ENCODE data around the gene GRK5. TPM values are rescaled to one million over a fixed set of nuclear protein-coding genes. Genes with fewer than 3 reads are reported as not detected.

The GRK5 gene
- total RNA-seq, 1 donor, result 20.5 TPM

GRCh38 chr10:119302172-119302571 is 94.8 kb downstream of the GRK5 start:
- no peak for TF ChIP-seq CTCF (IDR thresholded peaks at IDR 0.05; ENCODE audit: insufficient read depth, low read length)
- no peak overlapping the region for H3K4me3 ChIP-seq (ENCODE audit: low read depth, low read length)
- no peak for DNase-seq (ENCODE audit: low read depth)

DNA sequence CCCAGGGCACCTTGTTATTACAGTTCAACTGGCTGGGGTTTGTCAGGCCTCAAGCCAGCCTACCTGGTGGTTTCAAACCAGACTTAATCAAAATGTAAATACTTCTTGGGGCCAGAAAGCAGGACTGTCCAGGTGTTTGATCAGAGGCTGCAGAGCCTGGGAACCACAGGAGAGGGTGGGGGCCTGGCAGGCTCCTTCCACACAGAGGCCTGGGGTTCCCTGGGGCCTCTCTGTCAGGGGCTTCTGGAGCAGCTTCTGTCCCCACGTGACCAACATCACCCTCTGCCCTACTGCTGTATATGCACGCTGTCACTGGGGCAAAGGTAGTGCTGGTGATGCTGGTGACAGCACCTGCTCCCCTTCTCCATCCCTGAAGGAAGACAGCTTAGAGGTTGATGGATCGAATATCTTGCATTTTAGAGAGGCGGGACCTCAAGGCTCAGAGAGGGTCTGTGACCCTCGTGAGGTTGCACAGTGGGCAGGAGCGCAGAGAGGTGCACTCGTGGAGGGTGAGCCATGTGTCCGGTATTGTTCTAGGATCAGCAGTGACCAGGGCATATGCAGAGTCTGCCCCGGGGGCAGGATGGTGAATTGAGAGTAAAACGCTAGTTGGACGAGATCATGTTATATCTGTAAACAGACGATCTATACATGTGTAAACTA is 95.4 kb downstream of the GRK5 start:
- no peak for TF ChIP-seq CTCF (IDR thresholded peaks at IDR 0.05; ENCODE audit: insufficient read depth, low read length)
- H3K4me3 ChIP-seq (ENCODE audit: low read depth, low read length), result no peak overlapping the region
- no peak for DNase-seq (ENCODE audit: low read depth)

GRCh38 chr10:119303886-119304285 is 96.5 kb downstream of the GRK5 start:
- TF ChIP-seq CTCF (IDR thresholded peaks at IDR 0.05; ENCODE audit: insufficient read depth, low read length), result no peak
- H3K4me3 ChIP-seq (ENCODE audit: low read depth, low read length), result no peak overlapping the region
- no peak for DNase-seq (ENCODE audit: low read depth)

DNA sequence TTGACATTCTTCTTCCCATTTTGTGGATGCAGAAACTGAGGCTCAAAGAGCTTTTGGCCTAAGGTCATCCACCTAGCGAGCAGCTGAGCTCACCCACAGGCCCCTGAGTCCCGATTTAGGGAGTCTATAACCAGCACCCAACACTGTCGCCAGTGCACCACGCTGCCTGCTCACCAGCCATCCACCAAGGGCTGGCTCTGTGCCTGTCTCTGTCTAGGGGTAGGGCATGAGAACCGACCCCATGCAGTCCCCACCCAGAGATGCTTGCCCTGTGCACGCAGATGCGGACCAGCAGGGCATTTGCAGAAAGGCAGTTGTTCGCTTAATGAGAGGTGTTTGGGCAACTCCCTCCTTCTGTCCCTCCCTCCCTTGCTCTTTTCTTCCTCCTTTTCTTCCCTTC is 97.2 kb downstream of the GRK5 start:
- TF ChIP-seq CTCF (IDR thresholded peaks at IDR 0.05; ENCODE audit: insufficient read depth, low read length), result no peak
- no peak for DNase-seq (ENCODE audit: low read depth)
- no peak overlapping the region for H3K4me3 ChIP-seq (ENCODE audit: low read depth, low read length)

DNA sequence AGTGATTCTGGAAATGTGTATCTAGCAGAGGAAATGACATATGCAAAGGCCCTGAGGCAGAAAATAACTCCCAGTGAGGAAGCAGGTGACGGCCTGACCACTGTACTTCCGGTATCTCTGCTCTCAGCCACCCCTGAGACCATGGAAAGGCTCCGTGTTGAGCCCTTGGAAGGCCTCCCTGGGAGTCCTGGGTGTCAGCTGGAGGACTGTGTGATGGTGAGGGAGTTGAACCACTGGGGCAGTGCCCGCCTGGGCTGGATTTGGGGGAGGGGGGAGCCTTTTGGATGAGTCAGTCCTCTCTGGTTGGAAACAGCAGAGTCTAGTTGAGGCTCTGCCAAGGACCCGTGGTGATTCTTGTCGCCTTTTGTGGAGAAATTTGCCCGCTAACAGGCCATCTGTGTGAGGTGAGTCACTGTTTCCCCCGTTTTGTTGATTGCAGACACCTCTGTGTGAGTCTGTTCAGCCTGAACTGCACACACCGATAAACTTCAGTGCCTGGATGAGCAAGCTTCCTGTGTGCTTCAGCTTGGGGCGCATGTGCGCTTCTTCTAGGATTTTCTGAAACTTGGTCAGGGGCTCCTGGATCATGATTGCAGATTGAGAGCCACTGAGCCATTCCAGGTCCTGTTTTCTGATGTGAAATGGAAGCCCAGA is 98.6 kb downstream of the GRK5 start:
- no peak for TF ChIP-seq CTCF (IDR thresholded peaks at IDR 0.05; ENCODE audit: insufficient read depth, low read length)
- peak; percentile 97 for DNase-seq (ENCODE audit: low read depth)

GRCh38 chr10:119306514-119306951 is 99.2 kb downstream of the GRK5 start:
- H3K4me3 ChIP-seq (ENCODE audit: low read depth, low read length), result no peak overlapping the region
- peak; percentile 18 for TF ChIP-seq CTCF (IDR thresholded peaks at IDR 0.05; ENCODE audit: insufficient read depth, low read length)
- no peak for DNase-seq (ENCODE audit: low read depth)

More for the DNA sequence above, 98.6 kb downstream of the GRK5 start:
- no peak overlapping the region for H3K4me3 ChIP-seq (ENCODE audit: low read depth, low read length)

All from fibroblast of the aortic adventitia (primary cell).